Endothelial cell of umbilical vein (primary cell): Measurements from ENCODE around the gene DCUN1D4. TPM values are rescaled to one million over a fixed set of nuclear protein-coding genes. Genes with fewer than 3 reads are reported as not detected.

Experiments
- BruUV-seq: library from RNA; stranded (reverse); fragments of 400-500 nt; replicated peaks from 2 replicates; lab custom pipeline; 2021; lab: Mats Ljungman, UMichigan
- CTCF ChIA-PET: fragments of 300-600, 350-600 bp; sonication (Branson Sonifier 250); formaldehyde crosslinking; loops from one replicate; lab custom pipeline; 2021; ENCODE audit warnings: antibody characterized with exemption, inconsistent platforms; lab: Charles Lee
- POLR2A ChIA-PET: fragments of 300-600, 350-600 bp; sonication (Branson Sonifier 250); formaldehyde crosslinking; loops from one replicate; lab custom pipeline; 2021; ENCODE audit warnings: antibody characterized with exemption, inconsistent platforms; lab: Charles Lee
- DNase-seq: peaks from one replicate; pipeline ENCODE4 v3.0.0-alpha.2; 2011; ENCODE audit warnings: low read depth, low spot score
- FAIRE-seq: peaks from 2 replicates; lab custom pipeline; 2011; peaks lifted over from hg19 to GRCh38; lab: Jason Lieb, UNC
- H2AFZ ChIP-seq: 2 replicates; pipeline ENCODE4 v1.6.0; 2012; ENCODE audit warnings: low read depth, low read length, control low read depth, inconsistent platforms
- H3K27ac ChIP-seq: 2 replicates; pipeline ENCODE4 v1.5.1; 2011; ENCODE audit warnings: low read depth, mild to moderate bottlenecking, control low read depth, low read length, moderate library complexity; ENCODE audit not compliant: insufficient read depth
- H3K27me3 ChIP-seq, 2 experiments: 2 replicates each; pipeline versions ENCODE4 v1.6.0 to v1.6.1; 2011; ENCODE audit warnings: low read length in 2 of 2, mixed read lengths in 1 of 2; ENCODE audit not compliant: control insufficient read depth in 2 of 2, insufficient read depth in 2 of 2
- H3K36me3 ChIP-seq, 2 experiments: 2 replicates in 1 of 2; 3 replicates in 1 of 2; pipeline ENCODE4 v1.5.1; 2011; ENCODE audit warnings: low read length in 2 of 2, mild to moderate bottlenecking in 1 of 2, moderate library complexity in 1 of 2; ENCODE audit not compliant: control insufficient read depth in 2 of 2, insufficient read depth in 2 of 2; ENCODE audit errors: extremely low read depth in 1 of 2
- H3K4me1 ChIP-seq: 3 replicates; pipeline ENCODE4 v1.5.1; 2011; ENCODE audit warnings: mild to moderate bottlenecking, low read length; ENCODE audit not compliant: control insufficient read depth, insufficient read depth; ENCODE audit errors: extremely low read depth
- H3K4me2 ChIP-seq: 2 replicates; pipeline ENCODE4 v1.6.1; 2011; ENCODE audit warnings: low read length, control low read depth, mixed read lengths; ENCODE audit not compliant: insufficient read depth
- H3K4me3 ChIP-seq, 3 experiments: fragments of 200-600 bp in 1 of 3; sonication (generic), shearing (Covaris generic) in 1 of 3; replicated peaks in 1 of 3; 2 replicates each; pipeline ENCODE4 v1.5.1; 2011 to 2016; ENCODE audit warnings: control low read depth in 3 of 3, low read length in 3 of 3, mild to moderate bottlenecking in 2 of 3, inconsistent platforms in 1 of 3, low read depth in 1 of 3, moderate library complexity in 1 of 3; ENCODE audit not compliant: insufficient read depth in 1 of 3
- H3K79me2 ChIP-seq: 2 replicates; pipeline ENCODE4 v1.6.0; 2012; ENCODE audit warnings: low read length, inconsistent platforms; ENCODE audit not compliant: control insufficient read depth, insufficient read depth
- H3K9ac ChIP-seq: replicated peaks from 2 replicates; pipeline ENCODE3; 2011; ENCODE audit warnings: low read length, control low read depth; ENCODE audit not compliant: insufficient read depth; ENCODE audit errors: extremely low read depth
- H3K9me1 ChIP-seq: replicated peaks from 3 replicates; pipeline ENCODE4 v1.6.0; 2011; ENCODE audit warnings: mild to moderate bottlenecking, low read length; ENCODE audit not compliant: control insufficient read depth, insufficient read depth; ENCODE audit errors: extremely low read depth
- H3K9me3 ChIP-seq: replicated peaks from 2 replicates; pipeline ENCODE4 v1.5.1; 2012; ENCODE audit warnings: low read length, inconsistent platforms; ENCODE audit not compliant: control insufficient read depth, insufficient read depth
- H4K20me1 ChIP-seq: replicated peaks from 2 replicates; pipeline ENCODE3; 2011; ENCODE audit warnings: mild to moderate bottlenecking, low read length; ENCODE audit not compliant: control insufficient read depth, insufficient read depth; ENCODE audit errors: extremely low read depth
- CTCF ChIP-seq, 2 donors: IDR thresholded peaks; 1 replicate in 1 of 2; 2 replicates in 1 of 2; pipeline ENCODE4 v1.5.1; 2011; ENCODE audit warnings: low read length in 2 of 2, mild to moderate bottlenecking in 2 of 2, moderate library complexity in 2 of 2, control low read depth in 1 of 2, inconsistent platforms in 1 of 2, low read depth in 1 of 2; ENCODE audit not compliant: insufficient read depth in 1 of 2; ENCODE audit errors: extremely low read depth in 1 of 2
- EZH2 ChIP-seq: IDR thresholded peaks from 2 replicates; pipeline ENCODE4 v1.6.1; 2012; ENCODE audit warnings: borderline replicate concordance, low read depth, mild to moderate bottlenecking, moderate library complexity, low read length, inconsistent platforms; ENCODE audit not compliant: severe bottlenecking
- FOS ChIP-seq: IDR thresholded peaks from 2 replicates; pipeline ENCODE4 v1.6.1; 2011; ENCODE audit warnings: mild to moderate bottlenecking, low read length, moderate library complexity, borderline replicate concordance; ENCODE audit not compliant: insufficient read depth
- GATA2 ChIP-seq: IDR thresholded peaks from 2 replicates; pipeline ENCODE4 v1.7.0; 2011; ENCODE audit warnings: low read depth, mild to moderate bottlenecking, moderate library complexity, mixed read lengths, low read length; ENCODE audit not compliant: insufficient read length, insufficient read depth
- JUN ChIP-seq: IDR thresholded peaks from 2 replicates; pipeline ENCODE4 v1.6.1; 2011; ENCODE audit warnings: borderline replicate concordance, low read depth; ENCODE audit not compliant: insufficient read length, insufficient read depth
- MAX ChIP-seq: IDR thresholded peaks from 2 replicates; pipeline ENCODE4 v1.6.1; 2011; ENCODE audit not compliant: insufficient read depth, insufficient read length
- MYC ChIP-seq: IDR thresholded peaks from one replicate; pipeline ENCODE4 v1.6.1; 2011; ENCODE audit warnings: mild to moderate bottlenecking, low read depth, low read length
- POLR2A ChIP-seq: IDR thresholded peaks from 2 replicates; pipeline ENCODE4 v1.6.1; 2012; ENCODE audit warnings: low read depth, mild to moderate bottlenecking, control low read depth, low read length
- POLR2AphosphoS5 ChIP-seq: IDR thresholded peaks from 2 replicates; pipeline ENCODE4 v1.6.1; 2012; ENCODE audit warnings: low read depth, mild to moderate bottlenecking, control low read depth, low read length, moderate library complexity; ENCODE audit not compliant: insufficient read depth
- dilution Hi-C: fragments of 300-500 bp; cut with MboI; formaldehyde crosslinking; loops from one replicate; pipeline ENCODE4 v1.15.0; 2019; ENCODE audit warnings: low sequenced_read_pairs; ENCODE audit not compliant: extremely low pct_ligation_motif_present
- intact Hi-C: fragments of 100-400 bp; cut with micrococcal nuclease; formaldehyde crosslinking; loops from one replicate; pipeline ENCODE4 v1.10.0; 2022
- polyA plus RNA-seq, 4 experiments: library from polyadenylated mRNA; depleted of rRNA in 3 of 4; stranded (reverse) in 3 of 4; unstranded in 1 of 4; fragments of >200 nt; gene quantifications; 2 replicates each; pipeline versions ENCODE4 v1.2.1 to v1.2.3, GENCODE V29; 2011 to 2012; ENCODE audit warnings: missing spikeins in 1 of 4
- total RNA-seq: library from RNA; stranded (reverse); gene quantifications from 2 replicates; pipeline ENCODE4 v1.2.3, GENCODE V29; 2021

The DCUN1D4 gene
- total and polyA plus RNA-seq, 2 donors (not counting 3 experiments of a cell fraction or from before 2014, with no cell fraction given) = 24.8 to 50.6 TPM

GRCh38 chr4:51895158-51895557 lies 52.2 kb downstream of the DCUN1D4 start:
- ChIA-PET CTCF (interaction anchor here (0.6 to 2.4 kb wide), 11 partner anchors 12 to 860 kb away, joined by 3 to 16 read pairs (median 3); partner anchors contain the start of genes DCUN1D4 and LRRC66), POLR2A (no interaction called here)
- intact Hi-C loops (loop anchor here (5.0 kb wide), 1 partner anchor 58 kb away; no protein-coding TSS in a partner anchor), dilution Hi-C loops (no loop called here)
- peaks cover 2 to 9% of the 10 kb centered on the region in 2 experiments for H3K36me3 ChIP-seq
- no peak overlapping the region for H3K9ac ChIP-seq
- no peak overlapping the region for H3K4me3 ChIP-seq
- H3K27me3 ChIP-seq = no peaks in the 10 kb centered on the region
- DNase-seq (no peak), FAIRE-seq (no peak)
- no peaks in the 10 kb centered on the region for H3K79me2 ChIP-seq
- BruUV-seq = no TSS peak
- no peak overlapping the region for H3K27ac ChIP-seq
- H3K4me2 ChIP-seq = no peak overlapping the region
- H3K9me3 ChIP-seq = no peaks in the 10 kb centered on the region
- H3K4me1 ChIP-seq = peaks cover 13% of the 10 kb centered on the region
- H3K9me1 ChIP-seq = no peaks in the 10 kb centered on the region
- TF ChIP-seq EZH2 = no peak
- no peak for TF ChIP-seq MYC
- TF ChIP-seq GATA2 = no peak
- no peak for TF ChIP-seq POLR2AphosphoS5
- no peak for TF ChIP-seq CTCF (IDR thresholded peaks at IDR 0.05; ENCODE audit: extremely low read depth in 1 of 2, insufficient read depth in 1 of 2, low read depth in 1 of 2, low read length in 2 of 2)
- TF ChIP-seq MAX = no peak
- no peak for TF ChIP-seq JUN
- TF ChIP-seq POLR2A = no peak
- no peak for TF ChIP-seq FOS
- no peaks in the 10 kb centered on the region for H4K20me1 ChIP-seq
- H2AFZ ChIP-seq = no peak overlapping the region
